Ovary (tissue), 3 donors: ENCODE results near the gene GEMIN8.

ENCODE experiments used
- EP300 ChIP-seq: sonication (generic); formaldehyde crosslinking; IDR thresholded peaks from one replicate; pipeline ENCODE4 v1.6.1; 2017; ENCODE audit warnings: antibody characterized with exemption
- POLR2A ChIP-seq: fragments of 450-650 bp; IDR thresholded peaks from one replicate; pipeline ENCODE4 v1.6.1; 2017; ENCODE audit warnings: antibody characterized with exemption, mild to moderate bottlenecking, moderate library complexity
- TF ChIP-seq, protein P1 (sequence below), 3 donors: fragments of 450-650 bp in 2 of 3; fragments of 200-600 bp in 1 of 3; IDR thresholded peaks; one replicate each; pipeline versions ENCODE4 v1.5.1 to v1.8.0; 2016 to 2022; ENCODE audit warnings: antibody characterized with exemption in 3 of 3, mild to moderate bottlenecking in 1 of 3
- donor health status: DM: no; HTN: no; CAD: no.

GRCh38 chrX:14015294-14015693, 14.4 kb downstream of the GEMIN8 start:
- TF ChIP-seq, protein P1, sequence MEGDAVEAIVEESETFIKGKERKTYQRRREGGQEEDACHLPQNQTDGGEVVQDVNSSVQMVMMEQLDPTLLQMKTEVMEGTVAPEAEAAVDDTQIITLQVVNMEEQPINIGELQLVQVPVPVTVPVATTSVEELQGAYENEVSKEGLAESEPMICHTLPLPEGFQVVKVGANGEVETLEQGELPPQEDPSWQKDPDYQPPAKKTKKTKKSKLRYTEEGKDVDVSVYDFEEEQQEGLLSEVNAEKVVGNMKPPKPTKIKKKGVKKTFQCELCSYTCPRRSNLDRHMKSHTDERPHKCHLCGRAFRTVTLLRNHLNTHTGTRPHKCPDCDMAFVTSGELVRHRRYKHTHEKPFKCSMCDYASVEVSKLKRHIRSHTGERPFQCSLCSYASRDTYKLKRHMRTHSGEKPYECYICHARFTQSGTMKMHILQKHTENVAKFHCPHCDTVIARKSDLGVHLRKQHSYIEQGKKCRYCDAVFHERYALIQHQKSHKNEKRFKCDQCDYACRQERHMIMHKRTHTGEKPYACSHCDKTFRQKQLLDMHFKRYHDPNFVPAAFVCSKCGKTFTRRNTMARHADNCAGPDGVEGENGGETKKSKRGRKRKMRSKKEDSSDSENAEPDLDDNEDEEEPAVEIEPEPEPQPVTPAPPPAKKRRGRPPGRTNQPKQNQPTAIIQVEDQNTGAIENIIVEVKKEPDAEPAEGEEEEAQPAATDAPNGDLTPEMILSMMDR (IDR thresholded peaks at IDR 0.05), result no peak
- TF ChIP-seq POLR2A (no peak), EP300 (no peak)
